Body of pancreas (tissue), 4 donors: Measurements from ENCODE around the gene THAP12. TPM values are rescaled to one million over a fixed set of nuclear protein-coding genes. Genes with fewer than 3 reads are reported as not detected.

Experiments used
- ATAC-seq: fragments of 150-250 bp; one replicate; pipeline ENCODE4 v1.9.1; 2016
- DNase-seq, 4 donors: peaks; one replicate each; pipeline ENCODE4 v3.0.0-alpha.2; 2019
- H3K27ac ChIP-seq, 4 donors: fragments of 200-600 bp; sonication (generic); 1 replicate in 3 of 4; 2 replicates in 1 of 4; pipeline versions ENCODE4 v1.5.1 to v1.6.1; 2016 to 2019; ENCODE audit warnings: mild to moderate bottlenecking in 1 of 4, mixed read lengths in 1 of 4, moderate library complexity in 1 of 4
- H3K27me3 ChIP-seq, 2 donors: fragments of 200-600 bp; sonication (generic); one replicate each; pipeline ENCODE4 v1.6.0; 2016; ENCODE audit warnings: mild to moderate bottlenecking in 1 of 2
- H3K36me3 ChIP-seq, 2 donors: fragments of 200-600 bp; sonication (generic); replicated peaks in 1 of 2; 2 replicates each; pipeline ENCODE4 v1.5.1; 2016; ENCODE audit warnings: low read depth in 2 of 2; ENCODE audit not compliant: insufficient read depth in 1 of 2
- H3K4me1 ChIP-seq: fragments of 200-600 bp; sonication (generic); one replicate; pipeline ENCODE4 v1.6.0; 2016
- H3K4me3 ChIP-seq, 2 donors: fragments of 200-600 bp; sonication (generic); 1 replicate in 1 of 2; 2 replicates in 1 of 2; pipeline ENCODE4 v1.5.1; 2016 to 2019
- H3K9me3 ChIP-seq, 3 donors: fragments of 200-600 bp; sonication (generic); 1 replicate in 2 of 3; 2 replicates in 1 of 3; pipeline ENCODE4 v1.5.1; 2016
- CTCF ChIP-seq, 7 experiments: fragments of 450-650 bp in 4 of 7; fragments of 200-600 bp in 3 of 7; sonication (generic) in 3 of 7; IDR thresholded peaks; one replicate each; pipeline ENCODE4 v1.5.1; 2016 to 2019; ENCODE audit warnings: antibody characterized with exemption in 7 of 7
- POLR2A ChIP-seq, 3 donors: fragments of 450-650 bp; IDR thresholded peaks; one replicate each; pipeline ENCODE4 v1.6.1; 2016; ENCODE audit warnings: antibody characterized with exemption in 3 of 3, mild to moderate bottlenecking in 2 of 3
- WGBS, 2 donors: methylation state at CpG; one replicate each; pipeline ENCODE4 v1.1.5; 2017; 5-methylcytosine and 5-hydroxymethylcytosine counted together
- intact Hi-C: fragments of 100-400 bp; cut with DNase I; formaldehyde crosslinking; loops from one replicate; pipeline ENCODE4 v1.15.1; 2023
- total RNA-seq, 2 donors: library from RNA; depleted of rRNA; stranded (reverse); fragments of >200 nt; gene quantifications; one replicate each; pipeline ENCODE4 v1.1.0, GENCODE V29; 2016

Gene THAP12
- total RNA-seq, 2 donors from 2014 or later, result 42.5 to 47.5 TPM

- no peaks in the 10 kb centered on the region for H3K9me3 ChIP-seq
- no peaks in the 10 kb centered on the region for H3K27me3 ChIP-seq
- peak; percentile 60 for ATAC-seq
- no peak for TF ChIP-seq CTCF (IDR thresholded peaks at IDR 0.05)
- peak in 1 of 3 donors; percentile 8 for TF ChIP-seq POLR2A (IDR thresholded peaks at IDR 0.05)
- H3K27ac ChIP-seq, result peak overlapping the region in 3 of 4 donors; percentile 67 to 88 (median 80)
- WGBS, 2 donors, result 43 to 49% methylated on average over 16 of the region's 16 CpGs
- no peaks in the 10 kb centered on the region for H3K36me3 ChIP-seq
- no peak overlapping the region for H3K4me3 ChIP-seq
- intact Hi-C loops, result no loop called here
- H3K4me1 ChIP-seq, result peaks cover 90% of the 10 kb centered on the region
- DNase-seq, result peak in 2 of 4 donors; percentile 52 to 59
Observed at GRCh38 chr11:76365038-76365679, 15.8 kb downstream of the THAP12 start.

GRCh38 chr11:76362716-76363115 is 18.2 kb downstream of the THAP12 start:
- no peak for TF ChIP-seq CTCF (IDR thresholded peaks at IDR 0.05)
- TF ChIP-seq POLR2A (IDR thresholded peaks at IDR 0.05), result no peak

GRCh38 chr11:76361776-76362175 is 19.2 kb downstream of the THAP12 start:
- Histone ChIP-seq H3K36me3 (peaks cover 0 to 3% of the 10 kb centered on the region in 2 donors), H3K4me1 (peaks cover 56% of the 10 kb centered on the region), H3K27ac (peak overlapping the region in 2 of 4 donors; percentile 2 to 4), H3K4me3 (no peak overlapping the region), H3K9me3 (no peaks in the 10 kb centered on the region), H3K27me3 (no peaks in the 10 kb centered on the region)
- 35 to 43% methylated on average over 2 of the region's 2 CpGs for WGBS, 2 donors
- DNase-seq, result no peak
- ATAC-seq, result no peak
- intact Hi-C loops, result no loop called here
- TF ChIP-seq POLR2A (IDR thresholded peaks at IDR 0.05) (no peak), CTCF (IDR thresholded peaks at IDR 0.05) (no peak)

More at GRCh38 chr11:76362716-76363115, 18.2 kb downstream of the THAP12 start:
- H3K27me3 ChIP-seq, result no peaks in the 10 kb centered on the region
- intact Hi-C loops, result no loop called here
- H3K27ac ChIP-seq, result peak overlapping the region in 2 of 4 donors; percentile 80 to 88
- peaks cover 0 to 3% of the 10 kb centered on the region in 2 donors for H3K36me3 ChIP-seq
- DNase-seq, result peak in 2 of 4 donors; percentile 51 to 59
- H3K4me3 ChIP-seq, result no peak overlapping the region
- WGBS, 2 donors, result 41 to 43% methylated on average over 7 of the region's 7 CpGs
- peaks cover 65% of the 10 kb centered on the region for H3K4me1 ChIP-seq
- H3K9me3 ChIP-seq, result no peaks in the 10 kb centered on the region
- ATAC-seq, result no peak

GRCh38 chr11:76361374-76361773 is 19.6 kb downstream of the THAP12 start:
- Histone ChIP-seq H3K9me3 (no peaks in the 10 kb centered on the region), H3K4me1 (peaks cover 52% of the 10 kb centered on the region), H3K4me3 (no peak overlapping the region), H3K27ac (peak overlapping the region in 3 of 4 donors; percentile 2 to 7 (median 5)), H3K27me3 (no peaks in the 10 kb centered on the region), H3K36me3 (peaks cover 0 to 3% of the 10 kb centered on the region in 2 donors)
- ATAC-seq, result no peak
- no peak for DNase-seq
- intact Hi-C loops, result no loop called here
- no peak for TF ChIP-seq POLR2A (IDR thresholded peaks at IDR 0.05)
- TF ChIP-seq CTCF (IDR thresholded peaks at IDR 0.05), result no peak

GRCh38 chr11:76355172-76355571 is 25.8 kb downstream of the THAP12 start:
- no peaks in the 10 kb centered on the region for H3K27me3 ChIP-seq
- ATAC-seq (no peak), DNase-seq (no peak)
- H3K4me3 ChIP-seq, result no peak overlapping the region
- H3K4me1 ChIP-seq, result no peaks in the 10 kb centered on the region
- no peak overlapping the region for H3K27ac ChIP-seq
- TF ChIP-seq CTCF (IDR thresholded peaks at IDR 0.05), result no peak
- TF ChIP-seq POLR2A (IDR thresholded peaks at IDR 0.05), result no peak
- 100% methylated on average over 1 of the region's 1 CpG for WGBS, 2 donors
- H3K36me3 ChIP-seq, result peaks cover 0 to 11% of the 10 kb centered on the region in 2 donors
- no peaks in the 10 kb centered on the region for H3K9me3 ChIP-seq
- intact Hi-C loops, result no loop called here
